Activated T-helper 2 cell treated with anti-CD3 and anti-CD28 coated beads, Interferon-gamma antibody, Interleukin-2, Interleukin-4, amounts not matched to agents 10 μg/mL and 5 μg/mL and 100 μg/mL, durations not matched to agents 14 hours and 24 hours and 36 hours (primary cell): ENCODE measurements around the gene PDYN. TPM values are rescaled to one million over a fixed set of nuclear protein-coding genes. Genes with fewer than 3 reads are reported as not detected.

Source experiments
- DNase-seq: peaks from one replicate; pipeline ENCODE4 v3.0.0; 2021; ENCODE audit warnings: low spot score
- H3K27ac Mint-ChIP-seq: one replicate; pipeline ENCODE4 v1.8.0; 2021; ENCODE audit warnings: mixed read lengths
- H3K27me3 Mint-ChIP-seq: one replicate; pipeline ENCODE4 v1.8.0; 2021; ENCODE audit warnings: low read depth, mixed read lengths
- H3K36me3 Mint-ChIP-seq: one replicate; pipeline ENCODE4 v1.8.0; 2021; ENCODE audit warnings: low read depth, mixed read lengths
- H3K4me1 Mint-ChIP-seq: one replicate; pipeline ENCODE4 v1.8.0; 2021; ENCODE audit warnings: low read depth, mixed read lengths
- H3K4me3 Mint-ChIP-seq: one replicate; pipeline ENCODE4 v1.8.0; 2021; ENCODE audit warnings: low read depth, mild to moderate bottlenecking, moderate library complexity, mixed read lengths
- H3K9me3 Mint-ChIP-seq: one replicate; pipeline ENCODE4 v1.8.0; 2021; ENCODE audit warnings: mixed read lengths
- intact Hi-C: fragments of 100-400 bp; cut with micrococcal nuclease; formaldehyde crosslinking; loops from one replicate; pipeline ENCODE4 v1.15.1; 2023
- total RNA-seq: library from RNA; stranded (reverse); gene quantifications from 2 replicates; pipeline ENCODE4 v1.2.3, GENCODE V29; 2022

Gene PDYN
- total RNA-seq, 1 donor from 2014 or later, result not detected

DNA sequence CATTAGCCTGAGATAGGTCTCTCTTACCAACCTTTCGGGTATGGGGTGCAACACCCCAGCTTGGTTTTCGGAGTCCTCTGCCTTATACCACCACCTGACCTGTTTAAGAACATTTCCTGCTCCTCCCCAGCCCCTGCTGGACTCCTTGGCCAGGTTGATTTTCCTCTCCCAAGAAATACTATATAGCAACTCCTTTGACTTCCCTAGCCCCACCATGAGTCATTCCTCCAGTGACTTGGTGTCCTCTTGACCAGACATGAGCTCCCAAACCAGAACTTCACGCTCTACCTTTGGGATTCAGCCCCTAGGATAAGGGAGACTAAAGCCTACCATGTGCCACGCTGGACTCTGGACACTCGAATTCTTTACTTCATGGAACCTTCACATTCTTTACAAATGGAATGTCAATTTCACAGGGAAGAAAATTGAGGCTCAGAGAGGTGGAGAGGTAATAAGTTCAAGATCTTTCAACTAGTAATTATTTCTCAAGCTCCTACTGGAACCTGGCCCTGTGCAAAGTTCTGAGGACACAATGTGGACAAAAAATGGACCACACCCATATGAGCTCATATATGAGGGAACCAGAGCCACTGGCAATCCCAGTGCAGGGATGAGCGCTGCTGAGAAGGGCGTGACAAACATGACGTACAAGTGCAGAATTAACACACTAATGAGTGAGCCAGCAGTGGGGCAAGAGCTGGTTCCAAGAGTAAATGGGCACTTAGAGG, 50.4 kb downstream of the PDYN start:
- Mint-ChIP-seq H3K4me3 (no peak overlapping the region), H3K4me1 (no peaks in the 10 kb centered on the region), H3K9me3 (no peaks in the 10 kb centered on the region), H3K27ac (no peak overlapping the region), H3K36me3 (no peaks in the 10 kb centered on the region), H3K27me3 (peaks cover 28% of the 10 kb centered on the region)
- DNase-seq, result no peak
- intact Hi-C loops, result no loop called here

DNA sequence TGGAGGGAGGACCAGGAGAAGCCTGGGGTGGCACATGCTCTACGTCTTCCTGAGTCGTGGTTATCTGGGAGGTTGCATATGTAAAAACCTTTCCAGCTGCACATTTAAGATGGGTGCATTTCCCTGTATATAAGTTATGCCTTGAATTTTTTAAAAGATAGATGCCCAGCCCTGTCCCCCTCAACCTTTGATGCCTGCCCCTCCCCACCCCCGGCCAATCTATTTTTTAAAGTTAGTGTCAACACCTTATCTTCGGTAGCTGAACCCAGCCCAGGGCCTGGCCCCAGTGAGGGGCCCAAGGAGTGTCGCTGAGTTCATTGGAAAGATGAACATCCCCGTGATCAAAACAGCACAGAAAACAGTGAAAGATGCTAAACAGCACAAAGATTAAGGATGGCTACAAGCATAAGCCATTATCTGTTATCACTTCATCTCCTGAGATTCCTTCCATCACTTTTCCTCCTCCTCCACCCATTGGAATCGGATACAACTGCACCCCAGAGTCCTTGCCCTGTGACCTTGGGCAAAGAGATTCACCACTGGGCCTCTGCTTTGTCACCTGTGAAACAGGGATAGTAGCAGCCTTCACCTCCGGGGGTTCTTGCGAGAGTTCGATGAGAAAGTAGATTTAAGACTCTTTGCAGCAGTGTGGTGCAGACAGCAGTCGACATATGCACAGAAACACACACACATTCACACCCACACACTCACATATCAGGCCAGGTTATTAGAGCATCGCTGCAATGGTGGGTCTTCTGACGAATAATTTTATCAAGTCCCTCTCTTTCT, 51.2 kb downstream of the PDYN start:
- Mint-ChIP-seq H3K36me3 (no peaks in the 10 kb centered on the region), H3K4me3 (no peak overlapping the region), H3K27ac (no peak overlapping the region), H3K4me1 (no peaks in the 10 kb centered on the region), H3K27me3 (peaks cover 24% of the 10 kb centered on the region), H3K9me3 (no peaks in the 10 kb centered on the region)
- intact Hi-C loops, result no loop called here
- no peak for DNase-seq

DNA sequence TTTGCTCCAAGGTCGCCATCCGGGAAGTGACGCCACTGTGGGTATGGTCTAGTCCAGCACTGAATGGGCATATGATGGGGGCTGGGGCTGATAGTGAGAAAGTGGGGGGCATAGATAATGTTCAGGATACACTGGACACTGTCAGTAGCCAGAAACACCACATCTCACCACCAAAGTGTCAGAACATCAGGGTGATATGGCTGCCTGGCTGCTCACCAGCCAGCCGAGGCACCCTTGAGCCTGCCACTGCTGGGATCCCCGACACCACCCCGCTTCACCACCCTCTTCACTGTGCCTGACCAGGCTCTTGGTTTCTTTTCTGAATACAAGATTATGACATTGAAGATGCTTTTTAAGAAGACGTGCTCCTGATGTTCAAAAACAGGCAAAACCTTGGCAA, 51.8 kb downstream of the PDYN start:
- no peak for DNase-seq
- intact Hi-C loops, result no loop called here
- Mint-ChIP-seq H3K4me3 (no peak overlapping the region), H3K36me3 (no peaks in the 10 kb centered on the region), H3K27ac (no peak overlapping the region), H3K9me3 (no peaks in the 10 kb centered on the region), H3K4me1 (no peaks in the 10 kb centered on the region), H3K27me3 (peaks cover 21% of the 10 kb centered on the region)

DNA sequence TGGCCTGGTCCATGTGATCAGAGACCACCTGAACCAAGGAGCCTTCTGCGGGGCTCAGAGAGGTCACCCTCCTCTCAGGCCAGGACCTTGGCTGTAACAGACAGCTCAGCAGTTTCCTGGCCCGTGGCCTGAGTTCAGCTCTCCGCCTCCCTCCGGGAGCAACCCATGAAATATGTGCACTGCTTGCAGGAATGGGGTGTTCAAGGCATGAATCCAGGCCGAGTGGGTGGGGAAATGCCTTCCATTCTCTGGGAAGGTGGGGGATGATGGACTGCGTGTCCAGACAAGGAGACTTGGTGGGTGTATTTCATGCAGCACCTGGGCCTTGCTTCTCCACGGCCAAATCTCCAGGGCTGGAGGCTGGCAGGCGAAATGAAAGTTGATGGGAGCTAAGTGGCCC, 52.6 kb downstream of the PDYN start:
- Mint-ChIP-seq H3K27ac (no peak overlapping the region), H3K27me3 (peaks cover 14% of the 10 kb centered on the region), H3K9me3 (no peaks in the 10 kb centered on the region), H3K36me3 (no peaks in the 10 kb centered on the region), H3K4me1 (no peaks in the 10 kb centered on the region), H3K4me3 (no peak overlapping the region)
- no peak for DNase-seq
- intact Hi-C loops, result no loop called here

DNA sequence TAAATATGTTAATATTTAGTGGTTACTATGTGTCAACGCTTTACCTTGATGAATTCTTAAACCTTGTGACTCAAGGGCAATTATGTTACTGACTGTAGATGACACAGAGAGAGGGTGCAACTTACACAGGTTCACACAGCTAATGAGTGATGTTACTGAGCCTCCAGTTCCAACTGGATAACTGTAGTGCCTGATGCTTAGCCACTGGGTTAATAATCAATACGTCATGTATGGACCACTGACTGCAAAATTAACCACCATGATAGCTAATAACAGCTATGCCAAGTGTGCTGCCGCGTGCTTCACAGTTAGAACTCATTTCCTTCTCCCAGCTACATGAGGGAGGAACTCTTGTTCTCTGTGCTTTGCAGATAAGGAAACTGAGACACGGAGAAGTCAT, 53.3 kb downstream of the PDYN start:
- Mint-ChIP-seq H3K36me3 (no peaks in the 10 kb centered on the region), H3K4me1 (no peaks in the 10 kb centered on the region), H3K9me3 (no peaks in the 10 kb centered on the region), H3K27me3 (peaks cover 10% of the 10 kb centered on the region), H3K27ac (no peak overlapping the region), H3K4me3 (no peak overlapping the region)
- intact Hi-C loops, result no loop called here
- DNase-seq, result no peak

DNA sequence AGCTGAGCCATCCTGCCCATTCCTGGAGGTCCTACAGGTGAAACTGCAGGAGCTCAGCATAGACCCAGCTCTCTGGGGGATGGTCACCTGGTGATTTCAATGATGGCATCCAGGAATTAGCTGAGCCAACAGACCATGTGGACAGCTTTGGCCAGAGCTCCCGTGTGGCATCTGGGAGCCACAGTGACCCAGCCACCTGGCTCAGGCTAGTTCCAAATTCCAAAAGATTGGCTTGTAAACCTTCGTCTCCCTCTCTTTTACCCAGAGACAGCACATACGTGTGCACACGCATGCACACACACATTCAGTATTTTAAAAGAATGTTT, 54.6 kb downstream of the PDYN start:
- Mint-ChIP-seq H3K27ac (no peak overlapping the region), H3K27me3 (peaks cover 4% of the 10 kb centered on the region), H3K4me1 (no peaks in the 10 kb centered on the region), H3K4me3 (no peak overlapping the region), H3K36me3 (no peaks in the 10 kb centered on the region), H3K9me3 (no peaks in the 10 kb centered on the region)
- intact Hi-C loops, result no loop called here
- no peak for DNase-seq

DNA sequence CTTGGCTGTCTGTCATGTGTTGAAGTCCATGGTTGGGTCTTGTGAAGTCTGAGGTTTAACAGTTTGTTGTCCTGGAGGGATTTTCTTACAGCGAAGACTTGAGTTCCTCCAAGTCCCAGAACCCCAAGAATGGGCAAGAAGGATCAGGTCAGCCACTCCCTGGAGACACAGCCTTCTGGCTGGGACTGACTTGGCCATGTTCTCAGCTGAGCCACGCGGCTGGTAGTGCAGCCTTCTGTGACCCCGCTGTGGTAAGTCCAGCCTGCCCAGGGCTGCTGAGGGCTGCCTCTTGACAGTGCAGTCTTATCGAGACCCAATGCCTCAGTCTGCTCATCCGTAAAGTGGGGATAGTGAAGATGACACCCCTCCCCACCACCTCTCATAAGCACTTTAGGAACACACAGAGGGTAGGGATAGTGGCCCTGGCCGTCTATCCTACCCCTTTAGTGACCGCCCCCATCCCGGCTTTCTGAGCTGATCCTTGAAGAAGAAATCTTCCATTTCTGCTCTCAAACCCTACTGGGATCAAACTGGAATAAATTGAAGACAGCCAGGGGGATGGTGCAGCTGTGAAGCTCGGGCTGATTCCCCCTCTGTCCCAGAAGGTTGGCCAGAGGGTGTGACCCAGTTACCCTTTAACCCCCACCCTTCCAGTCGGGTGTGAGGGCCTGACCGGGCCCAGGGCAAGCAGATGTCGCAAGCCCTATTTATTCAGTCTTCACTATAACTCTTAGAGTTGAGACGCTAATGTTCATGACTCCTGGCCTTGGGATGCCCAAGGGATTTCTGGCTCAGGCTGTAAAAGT, 55.2 kb downstream of the PDYN start:
- H3K36me3 Mint-ChIP-seq, result no peaks in the 10 kb centered on the region
- H3K9me3 Mint-ChIP-seq, result no peaks in the 10 kb centered on the region
- H3K27ac Mint-ChIP-seq, result no peak overlapping the region
- intact Hi-C loops, result no loop called here
- H3K27me3 Mint-ChIP-seq, result peaks cover 4% of the 10 kb centered on the region
- no peaks in the 10 kb centered on the region for H3K4me1 Mint-ChIP-seq
- DNase-seq, result no peak
- H3K4me3 Mint-ChIP-seq, result no peak overlapping the region

DNA sequence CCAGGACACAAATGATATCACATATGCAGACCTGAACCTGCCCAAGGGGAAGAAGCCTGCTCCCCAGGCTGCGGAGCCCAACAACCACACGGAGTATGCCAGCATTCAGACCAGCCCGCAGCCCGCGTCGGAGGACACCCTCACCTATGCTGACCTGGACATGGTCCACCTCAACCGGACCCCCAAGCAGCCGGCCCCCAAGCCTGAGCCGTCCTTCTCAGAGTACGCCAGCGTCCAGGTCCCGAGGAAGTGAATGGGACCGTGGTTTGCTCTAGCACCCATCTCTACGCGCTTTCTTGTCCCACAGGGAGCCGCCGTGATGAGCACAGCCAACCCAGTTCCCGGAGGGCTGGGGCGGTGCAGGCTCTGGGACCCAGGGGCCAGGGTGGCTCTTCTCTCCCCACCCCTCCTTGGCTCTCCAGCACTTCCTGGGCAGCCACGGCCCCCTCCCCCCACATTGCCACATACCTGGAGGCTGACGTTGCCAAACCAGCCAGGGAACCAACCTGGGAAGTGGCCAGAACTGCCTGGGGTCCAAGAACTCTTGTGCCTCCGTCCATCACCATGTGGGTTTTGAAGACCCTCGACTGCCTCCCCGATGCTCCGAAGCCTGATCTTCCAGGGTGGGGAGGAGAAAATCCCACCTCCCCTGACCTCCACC, 56.4 kb downstream of the PDYN start:
- H3K4me3 Mint-ChIP-seq, result no peak overlapping the region
- no peaks in the 10 kb centered on the region for H3K36me3 Mint-ChIP-seq
- H3K9me3 Mint-ChIP-seq, result no peaks in the 10 kb centered on the region
- intact Hi-C loops, result no loop called here
- H3K4me1 Mint-ChIP-seq, result no peaks in the 10 kb centered on the region
- H3K27ac Mint-ChIP-seq, result no peak overlapping the region
- DNase-seq, result no peak
- no peaks in the 10 kb centered on the region for H3K27me3 Mint-ChIP-seq

DNA sequence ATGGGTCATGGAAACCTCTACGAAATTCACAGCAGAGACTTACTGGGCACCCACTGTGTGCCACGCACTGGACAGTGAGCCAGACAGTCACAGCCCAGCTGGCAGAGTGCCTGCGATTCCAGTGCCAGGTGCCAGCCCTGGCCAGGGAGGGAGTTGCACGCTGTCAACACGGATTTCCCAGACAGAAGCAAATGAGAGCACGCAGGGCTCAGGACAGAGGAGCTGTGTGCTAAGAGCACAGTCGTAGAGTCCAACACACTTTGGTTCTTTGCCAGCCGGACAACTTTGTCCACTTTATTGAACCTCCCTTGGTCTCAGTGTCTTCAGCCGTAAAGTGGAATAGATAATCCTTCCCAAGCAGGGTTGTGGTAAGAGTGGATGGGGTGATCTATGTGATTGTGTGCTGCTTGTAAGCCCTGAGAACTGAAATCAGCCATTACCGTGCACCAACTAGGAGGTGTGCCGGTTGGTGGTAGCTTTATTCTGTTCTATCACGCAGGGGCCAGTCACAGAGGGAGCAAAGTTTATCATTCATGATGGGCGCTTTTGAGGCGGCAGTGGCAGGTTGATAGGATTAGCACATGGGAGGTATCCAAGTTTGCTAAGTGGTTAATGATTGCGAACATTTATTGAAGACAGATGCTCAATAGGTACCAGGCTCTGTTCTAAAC, 58.0 kb downstream of the PDYN start:
- no peak overlapping the region for H3K4me3 Mint-ChIP-seq
- DNase-seq, result no peak
- no peak overlapping the region for H3K27ac Mint-ChIP-seq
- H3K4me1 Mint-ChIP-seq, result no peaks in the 10 kb centered on the region
- no peaks in the 10 kb centered on the region for H3K27me3 Mint-ChIP-seq
- H3K36me3 Mint-ChIP-seq, result no peaks in the 10 kb centered on the region
- H3K9me3 Mint-ChIP-seq, result no peaks in the 10 kb centered on the region
- intact Hi-C loops, result no loop called here

DNA sequence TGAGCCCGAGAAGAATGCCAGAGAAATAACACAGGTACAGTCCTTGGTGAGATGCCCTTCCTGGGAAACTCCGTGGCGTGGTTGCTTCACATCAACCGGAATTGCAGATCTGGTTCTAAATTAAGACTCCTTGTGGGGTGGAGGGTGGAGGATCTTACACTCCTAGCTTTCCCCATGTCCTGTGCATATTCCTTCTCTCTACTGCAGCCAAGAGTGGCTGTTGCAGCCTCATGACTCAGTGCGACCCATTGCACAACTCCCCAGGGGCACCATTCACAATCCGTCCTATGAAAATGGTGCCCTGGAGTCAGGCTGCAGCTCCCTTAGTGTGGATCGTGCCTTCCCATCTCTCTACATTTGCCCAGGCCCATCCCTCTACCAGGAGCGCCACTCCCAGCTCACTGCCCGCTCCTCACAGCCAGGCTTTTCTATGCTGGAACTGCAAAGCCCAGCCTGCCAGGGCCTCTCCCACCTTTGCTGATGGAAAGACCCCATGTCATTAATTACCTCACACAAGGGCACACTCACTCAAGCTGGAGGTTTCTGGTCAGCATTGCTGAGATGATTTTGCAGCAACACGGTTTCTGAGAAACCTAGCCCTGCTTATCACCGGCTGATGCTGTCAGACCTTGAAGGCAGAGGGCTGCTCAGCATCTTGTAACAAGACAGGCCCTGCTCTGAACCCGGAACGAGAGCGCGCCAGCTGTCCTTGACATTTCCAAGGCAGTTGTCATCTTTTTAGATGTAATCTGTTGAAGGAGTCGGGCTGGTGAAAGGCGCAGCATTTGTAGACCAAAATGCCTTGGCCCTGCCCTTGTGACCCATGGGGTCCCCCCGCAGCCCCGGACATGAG, 58.9 kb downstream of the PDYN start:
- no peak for DNase-seq
- Mint-ChIP-seq H3K27me3 (no peaks in the 10 kb centered on the region), H3K9me3 (no peaks in the 10 kb centered on the region), H3K4me1 (no peaks in the 10 kb centered on the region), H3K4me3 (no peak overlapping the region), H3K36me3 (no peaks in the 10 kb centered on the region), H3K27ac (no peak overlapping the region)
- intact Hi-C loops, result no loop called here

DNA sequence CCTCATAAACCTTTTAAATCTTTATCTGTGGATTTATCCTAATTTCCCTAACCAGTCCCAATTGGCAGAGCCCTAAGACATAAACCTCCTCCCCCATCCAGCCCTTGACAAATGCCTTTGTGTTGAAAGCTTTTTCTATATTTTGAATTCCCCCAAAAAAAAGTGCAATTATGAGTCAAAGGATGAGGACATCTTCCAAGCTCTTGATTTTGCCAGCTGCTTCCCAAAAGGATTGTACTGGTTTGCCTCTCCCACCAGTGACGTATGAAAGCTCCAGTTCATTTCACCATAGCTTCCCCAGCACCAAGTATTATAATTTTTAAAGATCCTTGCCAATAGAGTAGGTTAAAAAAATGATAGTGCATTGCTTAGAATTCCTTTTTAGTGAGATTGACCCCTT, 59.7 kb downstream of the PDYN start:
- Mint-ChIP-seq H3K27ac (no peak overlapping the region), H3K4me3 (no peak overlapping the region), H3K36me3 (no peaks in the 10 kb centered on the region), H3K27me3 (no peaks in the 10 kb centered on the region), H3K4me1 (no peaks in the 10 kb centered on the region), H3K9me3 (no peaks in the 10 kb centered on the region)
- intact Hi-C loops, result no loop called here
- no peak for DNase-seq

DNA sequence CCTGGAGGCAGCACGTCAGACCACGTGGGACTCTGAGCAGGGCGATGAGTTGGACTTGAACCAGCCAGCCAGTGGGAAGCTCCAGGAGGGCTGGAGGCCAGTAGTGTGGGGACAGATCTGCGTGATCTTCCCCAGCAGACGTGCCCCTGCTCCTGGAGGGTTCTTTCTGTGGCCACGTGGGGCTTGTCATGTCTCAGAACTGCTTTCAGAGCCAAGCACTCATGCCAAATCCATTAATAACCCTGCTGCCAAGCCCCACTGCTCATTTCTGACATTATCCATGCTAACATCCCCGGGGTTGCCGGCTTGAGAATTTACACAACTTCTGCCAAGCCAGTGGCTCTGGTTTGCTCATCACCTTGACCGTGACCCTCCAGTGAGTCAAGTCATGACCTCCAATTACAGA, 60.4 kb downstream of the PDYN start:
- Mint-ChIP-seq H3K4me1 (no peaks in the 10 kb centered on the region), H3K27ac (no peak overlapping the region), H3K9me3 (no peaks in the 10 kb centered on the region), H3K36me3 (no peaks in the 10 kb centered on the region), H3K27me3 (no peaks in the 10 kb centered on the region), H3K4me3 (no peak overlapping the region)
- DNase-seq, result no peak
- intact Hi-C loops, result no loop called here
